IPS-NIHi7 (cell line): ENCODE measurements around the gene SOCS7.

ENCODE experiments used
- DNase-seq: peaks from one replicate; pipeline ENCODE4 v3.0.0; 2012; ENCODE audit warnings: mixed read lengths; ENCODE audit errors: extremely low spot score

Gene SOCS7

GRCh38 chr17:38440614-38441397 is 89.2 kb downstream of the SOCS7 start:
- peak; percentile 88 for DNase-seq

DNA sequence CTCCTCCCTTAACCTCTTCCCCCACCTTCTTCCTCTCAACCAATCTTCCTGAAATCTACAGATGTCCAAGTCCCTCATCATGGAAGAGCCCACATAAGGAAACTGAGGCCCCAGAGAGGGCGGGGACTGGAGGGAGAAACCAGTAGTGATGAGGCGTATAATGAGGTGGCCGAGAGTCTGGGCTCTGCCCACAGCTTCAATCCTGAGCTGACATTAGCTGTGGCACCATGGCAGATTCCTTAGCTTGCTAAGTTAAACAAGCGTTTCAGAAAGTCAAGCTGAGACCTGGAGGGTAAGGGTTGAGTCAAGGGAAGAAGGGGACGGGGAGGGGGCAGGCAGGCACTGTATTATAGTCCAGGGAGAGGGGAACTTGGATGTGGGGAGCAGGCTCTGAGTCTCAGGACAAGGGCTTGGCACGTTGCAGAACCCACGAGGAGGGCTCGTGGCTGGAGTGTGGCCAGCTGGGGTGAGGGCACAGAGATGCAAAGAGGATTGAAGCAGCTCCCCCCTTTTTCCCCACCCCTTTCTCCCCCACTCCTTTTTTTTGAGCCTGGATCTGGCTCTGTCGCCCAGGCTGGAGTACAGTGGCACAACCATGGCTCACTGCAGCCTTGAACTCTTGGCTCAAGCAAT is 89.9 kb downstream of the SOCS7 start:
- DNase-seq = no peak

DNA sequence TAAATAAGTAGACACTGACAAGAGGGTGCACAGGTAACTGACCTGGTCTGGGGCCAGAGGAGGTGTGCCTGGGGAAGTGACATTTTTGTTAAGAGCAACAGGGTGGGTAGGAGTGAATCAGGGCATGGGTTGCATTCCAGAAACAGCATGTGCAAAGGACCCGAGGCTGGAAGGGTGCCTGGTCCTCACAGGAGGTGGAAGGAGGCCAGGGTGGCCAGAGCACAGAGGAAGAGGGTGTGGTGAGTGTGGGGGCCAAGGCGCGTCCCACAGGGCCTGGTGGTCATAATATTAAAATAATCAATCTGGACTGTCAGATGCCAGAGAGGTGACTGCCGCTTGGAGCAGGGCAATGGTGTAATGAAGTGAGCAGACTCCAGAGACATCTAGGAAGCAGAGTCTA is 90.9 kb downstream of the SOCS7 start:
- DNase-seq = no peak

DNA sequence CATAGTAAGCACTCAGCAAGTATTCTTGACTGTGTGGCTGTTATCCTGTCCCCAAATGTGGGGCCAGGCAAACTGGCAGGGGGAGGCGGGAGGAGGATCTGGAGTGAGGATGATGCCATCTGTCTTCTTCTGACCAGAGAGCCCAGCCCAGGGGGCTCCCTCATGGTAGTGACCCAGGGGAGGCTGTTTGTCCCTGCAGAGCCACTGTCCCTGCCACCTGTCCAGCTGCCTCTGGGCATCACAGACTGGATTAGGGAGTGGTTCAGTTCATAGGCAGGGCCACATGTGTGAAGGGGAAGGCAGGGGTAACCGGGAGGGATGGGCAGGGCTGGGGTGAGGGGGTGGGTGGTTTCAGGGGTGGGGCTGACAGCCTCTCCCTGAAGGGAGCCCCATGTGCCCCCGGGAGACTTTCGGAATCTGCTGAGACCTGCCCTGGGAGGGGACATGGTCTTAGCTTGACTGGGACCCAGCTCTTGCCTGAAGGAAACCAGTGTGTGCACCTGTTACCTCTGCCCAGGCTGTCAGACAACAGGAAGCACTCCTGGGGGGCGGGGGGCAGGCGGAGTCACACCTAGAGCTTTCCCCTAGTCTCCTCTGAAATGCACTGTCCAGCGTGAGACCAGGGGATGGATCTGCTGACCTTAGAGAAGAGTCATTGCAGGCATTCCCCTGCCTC is 91.8 kb downstream of the SOCS7 start:
- no peak for DNase-seq

GRCh38 chr17:38444151-38444550 is 92.5 kb downstream of the SOCS7 start:
- peak; percentile 82 for DNase-seq

DNA sequence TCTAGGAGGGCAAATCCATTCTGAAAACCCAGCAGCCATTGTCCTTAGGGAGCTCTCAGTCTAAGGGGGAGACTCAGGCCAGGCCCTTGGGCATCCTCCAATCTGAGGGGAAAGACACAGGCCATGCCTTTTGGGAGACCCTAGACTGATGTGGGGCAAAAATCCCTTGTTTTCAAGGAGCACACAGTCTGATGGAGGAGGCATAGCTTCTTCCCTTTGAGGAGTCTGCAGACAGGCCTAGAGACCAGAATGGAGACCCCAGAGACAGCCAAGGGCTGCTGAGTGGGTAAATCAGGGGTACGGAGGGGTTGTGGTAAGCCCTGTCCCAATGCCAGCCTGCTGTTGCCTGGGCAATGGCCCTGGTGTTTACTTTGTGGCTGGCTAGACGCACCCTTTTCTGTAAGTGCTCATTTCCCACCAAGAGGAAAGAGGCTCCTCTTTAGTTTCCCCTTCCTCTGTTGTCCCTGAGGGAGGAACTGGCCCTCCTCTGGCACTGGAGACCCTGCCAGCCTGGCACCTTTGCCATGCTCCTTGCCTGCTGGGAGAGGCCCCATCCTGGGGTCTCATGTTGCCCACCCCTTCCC is 96.0 kb downstream of the SOCS7 start:
- DNase-seq = no peak

GRCh38 chr17:38448208-38448771 is 96.6 kb downstream of the SOCS7 start:
- DNase-seq = no peak

DNA sequence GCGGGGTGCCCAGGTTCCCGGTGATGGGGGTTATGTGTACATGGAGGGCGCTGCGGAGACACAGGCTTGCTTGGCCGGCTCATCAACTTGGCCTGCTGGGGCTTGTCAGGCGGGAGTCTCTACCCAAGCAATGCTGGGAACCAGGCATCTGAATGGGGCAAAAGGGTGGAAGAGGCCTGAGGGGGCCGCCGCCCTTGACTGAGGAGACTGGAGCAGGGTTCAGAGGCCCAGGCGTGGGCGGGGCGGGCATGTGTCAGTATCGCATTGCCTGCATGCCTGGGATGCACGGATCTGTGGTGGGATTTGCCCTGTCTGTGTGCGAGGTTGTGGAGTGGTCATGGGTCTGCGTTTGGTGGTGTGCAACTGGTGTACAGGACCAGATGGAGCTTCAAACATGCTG is 97.7 kb downstream of the SOCS7 start:
- DNase-seq = no peak

DNA sequence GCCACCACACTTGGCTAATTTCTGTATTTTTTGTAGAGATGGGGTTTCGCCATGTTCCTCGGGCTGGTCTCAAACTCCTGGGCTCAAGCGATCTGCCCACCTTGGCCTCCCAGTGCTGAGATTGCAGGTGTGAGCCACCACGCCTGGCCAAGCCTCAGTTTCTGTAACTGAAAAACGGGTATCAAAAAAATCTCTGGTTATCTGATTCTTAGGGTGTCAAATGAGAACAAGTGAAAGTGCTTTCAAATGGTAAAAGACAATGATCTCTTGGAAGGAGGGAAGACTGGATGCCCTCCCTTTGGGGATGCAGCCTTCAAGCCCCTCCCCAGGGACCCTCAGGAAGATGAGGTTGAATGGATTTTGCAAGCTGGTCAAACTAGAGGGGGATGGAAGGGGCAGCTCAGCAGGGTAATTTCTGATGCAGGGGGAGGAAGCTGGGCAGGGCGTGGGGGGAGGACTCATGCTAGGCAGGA is 98.9 kb downstream of the SOCS7 start:
- DNase-seq = no peak

DNA sequence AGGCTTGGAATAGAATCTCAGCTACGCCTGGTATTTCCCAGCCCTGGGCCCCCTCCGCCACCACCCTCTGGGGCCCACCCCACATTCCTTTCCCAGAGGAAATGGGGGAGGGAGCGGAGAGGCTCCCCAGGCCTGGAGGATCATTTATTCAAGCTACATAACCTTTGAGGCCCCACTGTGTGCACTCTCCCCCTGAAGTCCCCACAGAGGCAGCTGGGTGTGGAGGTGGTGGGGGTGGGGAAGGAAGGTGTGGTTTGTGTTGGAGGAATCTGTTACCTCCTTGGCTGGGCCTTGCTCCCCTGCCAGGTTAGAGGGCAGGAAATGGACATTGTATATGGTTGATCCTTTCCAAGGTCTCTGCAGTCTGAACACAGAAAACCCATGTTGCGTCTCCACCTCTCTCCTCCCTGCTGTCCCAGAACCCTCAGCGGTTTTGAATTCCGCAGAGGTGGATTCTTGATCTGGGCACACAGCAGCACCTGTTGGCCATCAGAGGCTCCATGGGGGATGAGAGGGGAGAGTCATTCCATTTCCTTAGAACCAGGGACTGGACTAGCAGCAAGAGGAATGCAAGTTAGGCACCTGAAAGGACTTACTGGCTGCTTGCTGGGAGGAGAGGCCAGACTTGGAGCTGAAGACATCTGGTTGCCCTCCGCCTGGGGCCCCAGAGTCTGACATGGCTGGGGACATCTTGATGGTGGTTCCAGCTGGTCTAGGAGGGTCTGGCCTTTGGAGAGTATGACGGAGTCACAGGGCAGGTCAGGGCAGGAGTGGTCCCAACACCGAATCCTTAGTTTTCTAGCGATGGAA is 99.6 kb downstream of the SOCS7 start:
- peak; percentile 81 for DNase-seq

- DNase-seq = peak; percentile 87
These were observed 100.3 kb downstream of the SOCS7 start for GRCh38 chr17:38451840-38452529.

GRCh38 chr17:38452719-38453118 is 101.1 kb downstream of the SOCS7 start:
- DNase-seq = no peak

- no peak for DNase-seq
These were observed 102.3 kb downstream of the SOCS7 start for GRCh38 chr17:38453951-38454421.

GRCh38 chr17:38454532-38454931 is 102.9 kb downstream of the SOCS7 start:
- no peak for DNase-seq
